GM18505 (cell line): ENCODE measurements around the gene MED23.

Experiments
- ATAC-seq: cut with Tn5 transposase; IDR thresholded peaks from one replicate; pipeline ENCODE4 v1.9.1; 2021; ENCODE audit not compliant: unreplicated experiment
- POLR2A ChIP-seq: IDR thresholded peaks from 4 replicates; pipeline ENCODE4 v1.6.1; 2011; ENCODE audit warnings: borderline replicate concordance; ENCODE audit not compliant: insufficient read depth, insufficient read length; ENCODE audit errors: extremely low read depth

The MED23 gene

GRCh38 chr6:131627724-131628682 is at the start of gene MED23:
MED23 (minus strand) TSS chr6:131628242; CDS start chr6:131628049, 193 bp downstream.
- peak; percentile 97 for ATAC-seq
- peak; percentile 82 for TF ChIP-seq POLR2A

- no peak for TF ChIP-seq POLR2A
- ATAC-seq, result no peak
These were observed 45.1 kb upstream of the MED23 start for GRCh38 chr6:131673184-131673583.

GRCh38 chr6:131669891-131670290 is 41.8 kb upstream of the MED23 start:
- ATAC-seq, result no peak
- TF ChIP-seq POLR2A, result no peak

GRCh38 chr6:131663578-131664165 is 35.6 kb upstream of the MED23 start:
- ATAC-seq, result no peak
- no peak for TF ChIP-seq POLR2A

GRCh38 chr6:131660195-131660594 is 32.2 kb upstream of the MED23 start:
- no peak for ATAC-seq

GRCh38 chr6:131658287-131658686 is 30.2 kb upstream of the MED23 start:
- no peak for TF ChIP-seq POLR2A
- ATAC-seq, result no peak

More at GRCh38 chr6:131660195-131660594, 32.2 kb upstream of the MED23 start:
- TF ChIP-seq POLR2A, result no peak

GRCh38 chr6:131657630-131658111 is 29.6 kb upstream of the MED23 start:
- TF ChIP-seq POLR2A, result no peak
- no peak for ATAC-seq

- ATAC-seq, result no peak
- no peak for TF ChIP-seq POLR2A
These were observed 29.2 kb upstream of the MED23 start for GRCh38 chr6:131657222-131657621.

GRCh38 chr6:131656667-131657066 is 28.6 kb upstream of the MED23 start:
- no peak for ATAC-seq
- TF ChIP-seq POLR2A, result no peak

GRCh38 chr6:131655951-131656350 is 27.9 kb upstream of the MED23 start:
- ATAC-seq, result no peak
- no peak for TF ChIP-seq POLR2A

GRCh38 chr6:131655387-131655786 is 27.3 kb upstream of the MED23 start:
- no peak for TF ChIP-seq POLR2A
- ATAC-seq, result no peak

- TF ChIP-seq POLR2A, result no peak
- no peak for ATAC-seq
These were observed 26.3 kb upstream of the MED23 start for GRCh38 chr6:131654326-131654725.

- TF ChIP-seq POLR2A, result no peak
- ATAC-seq, result no peak
These were observed 24.4 kb upstream of the MED23 start for GRCh38 chr6:131652472-131652871.

- ATAC-seq, result no peak
- no peak for TF ChIP-seq POLR2A
These were observed 23.7 kb upstream of the MED23 start for GRCh38 chr6:131651782-131652181.

- no peak for TF ChIP-seq POLR2A
- ATAC-seq, result no peak
These were observed 18.2 kb upstream of the MED23 start for GRCh38 chr6:131646249-131646670.

GRCh38 chr6:131645846-131646245 is 17.8 kb upstream of the MED23 start:
- no peak for ATAC-seq
- no peak for TF ChIP-seq POLR2A
